ENCODE results near the gene ZNF134.
A peak's percentile ranks its signal among the peaks of the same experiment; 100 is the strongest.

Gene ZNF134

GRCh38 chr19:57613941-57614743, at the start of gene ZNF134:
Gene ZNF134 (plus strand): TSS chr19:57614242. CDS start chr19:57619469, 5,227 bp downstream.
- peak; percentile 92 for DNase-seq

GRCh38 chr19:57566396-57567265, 47.4 kb upstream of the ZNF134 start:
- no peak for DNase-seq

GRCh38 chr19:57570707-57571106, 43.3 kb upstream of the ZNF134 start:
- DNase-seq = no peak

- no peak for DNase-seq
Observed at GRCh38 chr19:57572415-57572947, 41.6 kb upstream of the ZNF134 start.

- DNase-seq = no peak
Observed at GRCh38 chr19:57576661-57577060, 37.4 kb upstream of the ZNF134 start.

- peak; percentile 100 for DNase-seq
Observed at GRCh38 chr19:57578487-57579205, 35.4 kb upstream of the ZNF134 start, which contains the start of gene ZNF416. Gene ZNF416 (minus strand): TSS chr19:57578911. CDS start chr19:57578704, 207 bp downstream.

GRCh38 chr19:57583104-57583520, 30.9 kb upstream of the ZNF134 start:
- no peak for DNase-seq

- DNase-seq = no peak
Observed at GRCh38 chr19:57583521-57584416, 30.3 kb upstream of the ZNF134 start, which contains the start of gene ZIK1. Gene ZIK1 (plus strand): TSS chr19:57584145. CDS start chr19:57584357, 212 bp downstream.

- peak; percentile 100 for DNase-seq
Observed at GRCh38 chr19:57587529-57587928, 26.5 kb upstream of the ZNF134 start.

- no peak for DNase-seq
Observed at GRCh38 chr19:57599377-57599760, 14.7 kb upstream of the ZNF134 start.

- peak; percentile 95 for DNase-seq
Observed at GRCh38 chr19:57599761-57600383, 14.2 kb upstream of the ZNF134 start, which contains the start of gene ZNF530. Gene ZNF530 (plus strand): TSS chr19:57599885. CDS start chr19:57604346, 4,461 bp downstream.

GRCh38 chr19:57606931-57607330, 7.1 kb upstream of the ZNF134 start:
- no peak for DNase-seq

- no peak for DNase-seq
Observed at GRCh38 chr19:57611113-57611512, 2.9 kb upstream of the ZNF134 start.

GRCh38 chr19:57615346-57615745, 1.3 kb downstream of the ZNF134 start:
- no peak for DNase-seq

GRCh38 chr19:57620673-57621348, 6.8 kb downstream of the ZNF134 start:
- no peak for DNase-seq

GRCh38 chr19:57623091-57623490, 9.0 kb downstream of the ZNF134 start:
- no peak for DNase-seq

GRCh38 chr19:57632987-57633831, 19.2 kb downstream of the ZNF134 start, which contains the start of gene ZNF211:
Gene ZNF211 (plus strand): TSS chr19:57633168. CDS start chr19:57633347, 179 bp downstream.
- DNase-seq = peak; percentile 96

- no peak for DNase-seq
Observed at GRCh38 chr19:57633832-57634131, 19.7 kb downstream of the ZNF134 start.

- no peak for DNase-seq
Observed at GRCh38 chr19:57637379-57637778, 23.3 kb downstream of the ZNF134 start.

Measured in NCI-H226 (cell line).